HepG2 (cell line): Measurements from ENCODE around the gene PRDM11. TPM values are rescaled to one million over a fixed set of nuclear protein-coding genes. Genes with fewer than 3 reads are reported as not detected.

Source experiments
- ATAC-seq: fragments of 200-7000 bp; cut with Tn5 transposase; 3 replicates; pipeline ENCODE4 v1.9.1; 2020; ENCODE audit warnings: mild to moderate bottlenecking, moderate library complexity
- BruUV-seq: library from RNA; stranded (reverse); fragments of 400-500 nt; replicated peaks from 2 replicates; lab custom pipeline; 2021; lab: Mats Ljungman, UMichigan
- CTCF ChIA-PET: fragments of 300-600 bp; formaldehyde crosslinking; extraction: SDS; loops from one replicate; lab custom pipeline; 2021; ENCODE audit warnings: low total read pairs, inconsistent platforms, low intra/inter-chr PET ratio; lab: Yijun Ruan, JAX
- POLR2A ChIA-PET: fragments of 350-600 bp; sonication (Branson Sonifier 250); formaldehyde crosslinking; loops from one replicate; lab custom pipeline; 2020; ENCODE audit warnings: antibody characterized with exemption, inconsistent platforms; lab: Yijun Ruan, JAX
- DNase-seq: peaks from one replicate; pipeline ENCODE4 v3.0.0-alpha.2; 2015; ENCODE audit warnings: low spot score
- FAIRE-seq: peaks from 3 replicates; lab custom pipeline; 2011; peaks lifted over from hg19 to GRCh38; lab: Jason Lieb, UNC
- H2AFZ ChIP-seq: one replicate; pipeline ENCODE4 v1.6.1; 2011; ENCODE audit warnings: low read length, inconsistent platforms
- H3K27ac ChIP-seq: fragments of 300-600 bp; 3 replicates; pipeline ENCODE4 v1.8.0; 2011; ENCODE audit warnings: mixed run types, mild to moderate bottlenecking, mixed read lengths, low read length, inconsistent platforms; ENCODE audit not compliant: insufficient read depth; ENCODE audit errors: extremely low read length
- H3K27me3 ChIP-seq, 2 experiments: fragments of 200-600 bp in 1 of 2; 2 replicates in 1 of 2; 3 replicates in 1 of 2; pipeline versions ENCODE4 v1.6.0 to v1.8.0; 2011; ENCODE audit warnings: low read length in 2 of 2, mild to moderate bottlenecking in 2 of 2, moderate library complexity in 2 of 2, inconsistent platforms in 1 of 2; ENCODE audit not compliant: insufficient read depth in 2 of 2, control insufficient read depth in 1 of 2
- H3K36me3 ChIP-seq, 2 experiments: fragments of 200-600 bp in 1 of 2; replicated peaks in 1 of 2; 2 replicates in 1 of 2; 3 replicates in 1 of 2; pipeline versions ENCODE4 v1.5.1 to v1.8.0; 2011; ENCODE audit warnings: low read length in 2 of 2, inconsistent platforms in 1 of 2; ENCODE audit not compliant: insufficient read depth in 2 of 2, control insufficient read depth in 1 of 2
- H3K4me1 ChIP-seq: 2 replicates; pipeline ENCODE4 v1.5.1; 2012; ENCODE audit warnings: low read length, inconsistent platforms; ENCODE audit not compliant: insufficient read depth
- H3K4me2 ChIP-seq: 2 replicates; pipeline ENCODE4 v1.6.0; 2011; ENCODE audit warnings: low read depth, low read length, inconsistent platforms
- H3K4me3 ChIP-seq, 3 experiments: fragments of 200-600 bp in 1 of 3; sonication (generic), shearing (Covaris generic) in 1 of 3; replicated peaks in 1 of 3; 2 replicates each; pipeline ENCODE4 v1.5.1; 2011 to 2016; ENCODE audit warnings: low read length in 3 of 3, inconsistent platforms in 2 of 3, low read depth in 2 of 3, mild to moderate bottlenecking in 2 of 3, control low read depth in 1 of 3, mixed read lengths in 1 of 3; ENCODE audit not compliant: insufficient read depth in 1 of 3
- H3K79me2 ChIP-seq: one replicate; pipeline ENCODE4 v1.6.1; 2011; ENCODE audit warnings: low read length, inconsistent platforms; ENCODE audit not compliant: insufficient read depth
- H3K9ac ChIP-seq: 2 replicates; pipeline ENCODE4 v1.6.0; 2011; ENCODE audit warnings: mild to moderate bottlenecking, low read depth, low read length, inconsistent platforms; ENCODE audit not compliant: insufficient read depth
- H3K9me3 ChIP-seq: 2 replicates; pipeline ENCODE4 v1.5.1; 2012; ENCODE audit warnings: mild to moderate bottlenecking, low read length
- H4K20me1 ChIP-seq: 2 replicates; pipeline ENCODE4 v1.6.0; 2011; ENCODE audit warnings: inconsistent platforms, mild to moderate bottlenecking, low read length, moderate library complexity; ENCODE audit not compliant: insufficient read depth
- MEIS2 ChIP-seq: sonication (generic); formaldehyde crosslinking; IDR thresholded peaks from 2 replicates; pipeline ENCODE4 v1.9.0; 2021; ENCODE audit warnings: mild to moderate bottlenecking, missing genetic modification reagents
- SOX5 ChIP-seq: IDR thresholded peaks from 2 replicates; pipeline ENCODE4 v1.6.1; 2016; ENCODE audit warnings: borderline replicate concordance
- ZC3H4 ChIP-seq: sonication (generic); formaldehyde crosslinking; IDR thresholded peaks from 2 replicates; pipeline ENCODE4 v1.4.0; 2020; ENCODE audit warnings: missing genetic modification reagents, borderline replicate concordance
- ZMYM2 ChIP-seq: sonication (generic); formaldehyde crosslinking; IDR thresholded peaks from 2 replicates; pipeline ENCODE4 v1.8.0; 2022; ENCODE audit warnings: mild to moderate bottlenecking, missing genetic modification reagents
- ZNF567 ChIP-seq: sonication (generic); formaldehyde crosslinking; IDR thresholded peaks from 2 replicates; pipeline ENCODE4 v1.8.1; 2023; ENCODE audit warnings: mild to moderate bottlenecking, missing genetic modification reagents, borderline replicate concordance
- ZNF569 ChIP-seq: sonication (generic); formaldehyde crosslinking; IDR thresholded peaks from 2 replicates; pipeline ENCODE4 v1.5.0; 2020; ENCODE audit warnings: mild to moderate bottlenecking, missing genetic modification reagents, moderate library complexity, borderline replicate concordance
- ZNF781 ChIP-seq: sonication (generic); formaldehyde crosslinking; IDR thresholded peaks from 2 replicates; pipeline ENCODE4 v1.5.1; 2020; ENCODE audit warnings: borderline replicate concordance, mild to moderate bottlenecking, missing genetic modification reagents; ENCODE audit errors: not compliant biosample characterization
- ZSCAN29 ChIP-seq: sonication (generic); formaldehyde crosslinking; conservative IDR thresholded peaks from 2 replicates; pipeline ENCODE4 v1.4.0; 2020; ENCODE audit warnings: mild to moderate bottlenecking, missing genetic modification reagents
- ZSCAN31 ChIP-seq: sonication (generic); formaldehyde crosslinking; IDR thresholded peaks from 2 replicates; pipeline ENCODE4 v1.5.0; 2020; ENCODE audit warnings: low read depth, mild to moderate bottlenecking, missing genetic modification reagents
- ZSCAN9 ChIP-seq: IDR thresholded peaks from 2 replicates; pipeline ENCODE4 v1.6.1; 2016; ENCODE audit warnings: borderline replicate concordance
- WGBS: methylation state at CpG from one replicate; pipeline ENCODE4 v1.1.6; 2017; ENCODE audit warnings: low lambda C conversion rate; 5-methylcytosine and 5-hydroxymethylcytosine counted together
- in situ Hi-C: cut with HindIII; loops from 2 replicates; pipeline ENCODE4 v1.10.0; 2017; ENCODE audit warnings: low pct_unique_long_range_greater_than_20kb; ENCODE audit not compliant: extremely low pct_ligation_motif_present
- intact Hi-C: fragments of 100-400 bp; cut with micrococcal nuclease; formaldehyde crosslinking; loops from one replicate; pipeline ENCODE4 v1.10.0; 2022; ENCODE audit not compliant: unreplicated experiment
- polyA plus RNA-seq, 8 experiments: library from polyadenylated mRNA; depleted of rRNA in 3 of 8; stranded (reverse) in 7 of 8; unstranded in 1 of 8; fragments of >200 nt; fragmentation: Illumina TruSeq in 4 of 8; extraction: Trizol in 4 of 8; gene quantifications; 2 replicates each; pipeline versions ENCODE4 v1.2.1 to v1.2.3, GENCODE V29; 2011 to 2016; ENCODE audit warnings: low read depth in 4 of 8, missing spikeins in 1 of 8, mixed read lengths in 1 of 8; ENCODE audit not compliant: insufficient read depth in 1 of 8
- total RNA-seq, 5 experiments: library from RNA; depleted of rRNA; stranded (reverse); fragments of >200 nt; fragmentation: Illumina TruSeq; extraction: Trizol; gene quantifications; 2 replicates each; pipeline ENCODE4 v1.2.3, GENCODE V29; 2016; ENCODE audit warnings: low read depth in 1 of 5
- TF ChIP-seq, protein P1 (sequence below): IDR thresholded peaks from 2 replicates; pipeline ENCODE4 v1.6.1; 2016; ENCODE audit warnings: low read depth, control low read depth
- TF ChIP-seq, protein P2 (sequence below): sonication (generic); formaldehyde crosslinking; IDR thresholded peaks from 2 replicates; pipeline ENCODE4 v1.4.0; 2020; ENCODE audit warnings: mild to moderate bottlenecking, missing genetic modification reagents
- TF ChIP-seq, protein P3 (sequence below): sonication (generic); formaldehyde crosslinking; IDR thresholded peaks from 2 replicates; pipeline ENCODE4 v1.4.0; 2020; ENCODE audit warnings: missing genetic modification reagents

Gene PRDM11
- total and polyA plus RNA-seq, 2 of the 13 experiments (the other 11 are each of a cell fraction or from before 2014, with no cell fraction given): 3.4 to 4.7 TPM

DNA sequence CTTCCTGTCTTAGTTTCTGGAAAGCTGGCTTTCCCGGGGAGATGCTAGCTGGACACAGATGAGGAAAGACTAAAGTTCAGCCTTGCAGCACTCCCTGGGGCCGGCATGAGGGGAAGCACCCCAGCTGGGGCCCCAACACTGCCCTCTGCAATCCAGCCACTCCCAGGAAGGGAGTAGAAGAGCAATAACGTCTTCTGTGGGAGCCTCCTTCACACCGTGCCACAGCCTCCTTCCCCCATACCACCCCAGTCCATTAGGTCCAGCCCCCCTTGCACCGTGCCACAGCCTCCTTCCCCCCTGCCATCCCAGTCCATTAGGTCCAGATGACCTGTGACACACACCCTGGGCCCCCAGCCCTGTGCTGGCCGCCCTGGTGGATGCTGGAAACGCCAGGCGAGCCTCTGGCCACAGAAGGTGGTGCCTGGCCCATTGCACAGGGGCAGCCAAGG is 44.1 kb upstream of the PRDM11 start:
- 7% methylated on average over 2 of the region's 8 CpGs for WGBS
- Histone ChIP-seq H3K79me2 (no peaks in the 10 kb centered on the region), H3K9ac (no peak overlapping the region), H3K36me3 (no peaks in the 10 kb centered on the region), H3K4me3 (no peak overlapping the region), H3K9me3 (no peaks in the 10 kb centered on the region), H3K4me2 (no peak overlapping the region), H3K27me3 (peaks cover 2 to 7% of the 10 kb centered on the region in 2 experiments; a peak in 1 of 5 replicates), H3K4me1 (peaks cover 16% of the 10 kb centered on the region), H2AFZ (no peak overlapping the region), H3K27ac (no peak overlapping the region), H4K20me1 (no peaks in the 10 kb centered on the region)
- ATAC-seq (peak; percentile 10; the same call in 2 of the 3 replicates), FAIRE-seq (no peak), DNase-seq (no peak)
- BruUV-seq: no TSS peak
- intact Hi-C loops: no loop called here
- in situ Hi-C loops: loop anchor here (10.0 kb wide), 1 partner anchor 222 kb away; no protein-coding TSS in a partner anchor
- POLR2A ChIA-PET: no interaction called here
- TF ChIP-seq ZSCAN31 (CRISPR knock-in tag) (no peak), ZNF567 (CRISPR knock-in tag) (no peak), ZSCAN29 (no peak), ZC3H4 (CRISPR knock-in tag) (no peak), ZMYM2 (no peak), MEIS2 (no peak), ZNF781 (CRISPR knock-in tag) (no peak), ZNF569 (CRISPR knock-in tag) (no peak), SOX5 (CRISPR knock-in tag) (no peak), ZSCAN9 (CRISPR knock-in tag) (no peak)
- TF ChIP-seq, protein P1, sequence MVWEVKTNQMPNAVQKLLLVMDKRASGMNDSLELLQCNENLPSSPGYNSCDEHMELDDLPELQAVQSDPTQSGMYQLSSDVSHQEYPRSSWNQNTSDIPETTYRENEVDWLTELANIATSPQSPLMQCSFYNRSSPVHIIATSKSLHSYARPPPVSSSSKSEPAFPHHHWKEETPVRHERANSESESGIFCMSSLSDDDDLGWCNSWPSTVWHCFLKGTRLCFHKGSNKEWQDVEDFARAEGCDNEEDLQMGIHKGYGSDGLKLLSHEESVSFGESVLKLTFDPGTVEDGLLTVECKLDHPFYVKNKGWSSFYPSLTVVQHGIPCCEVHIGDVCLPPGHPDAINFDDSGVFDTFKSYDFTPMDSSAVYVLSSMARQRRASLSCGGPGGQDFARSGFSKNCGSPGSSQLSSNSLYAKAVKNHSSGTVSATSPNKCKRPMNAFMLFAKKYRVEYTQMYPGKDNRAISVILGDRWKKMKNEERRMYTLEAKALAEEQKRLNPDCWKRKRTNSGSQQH: no peak
- TF ChIP-seq, protein P2, sequence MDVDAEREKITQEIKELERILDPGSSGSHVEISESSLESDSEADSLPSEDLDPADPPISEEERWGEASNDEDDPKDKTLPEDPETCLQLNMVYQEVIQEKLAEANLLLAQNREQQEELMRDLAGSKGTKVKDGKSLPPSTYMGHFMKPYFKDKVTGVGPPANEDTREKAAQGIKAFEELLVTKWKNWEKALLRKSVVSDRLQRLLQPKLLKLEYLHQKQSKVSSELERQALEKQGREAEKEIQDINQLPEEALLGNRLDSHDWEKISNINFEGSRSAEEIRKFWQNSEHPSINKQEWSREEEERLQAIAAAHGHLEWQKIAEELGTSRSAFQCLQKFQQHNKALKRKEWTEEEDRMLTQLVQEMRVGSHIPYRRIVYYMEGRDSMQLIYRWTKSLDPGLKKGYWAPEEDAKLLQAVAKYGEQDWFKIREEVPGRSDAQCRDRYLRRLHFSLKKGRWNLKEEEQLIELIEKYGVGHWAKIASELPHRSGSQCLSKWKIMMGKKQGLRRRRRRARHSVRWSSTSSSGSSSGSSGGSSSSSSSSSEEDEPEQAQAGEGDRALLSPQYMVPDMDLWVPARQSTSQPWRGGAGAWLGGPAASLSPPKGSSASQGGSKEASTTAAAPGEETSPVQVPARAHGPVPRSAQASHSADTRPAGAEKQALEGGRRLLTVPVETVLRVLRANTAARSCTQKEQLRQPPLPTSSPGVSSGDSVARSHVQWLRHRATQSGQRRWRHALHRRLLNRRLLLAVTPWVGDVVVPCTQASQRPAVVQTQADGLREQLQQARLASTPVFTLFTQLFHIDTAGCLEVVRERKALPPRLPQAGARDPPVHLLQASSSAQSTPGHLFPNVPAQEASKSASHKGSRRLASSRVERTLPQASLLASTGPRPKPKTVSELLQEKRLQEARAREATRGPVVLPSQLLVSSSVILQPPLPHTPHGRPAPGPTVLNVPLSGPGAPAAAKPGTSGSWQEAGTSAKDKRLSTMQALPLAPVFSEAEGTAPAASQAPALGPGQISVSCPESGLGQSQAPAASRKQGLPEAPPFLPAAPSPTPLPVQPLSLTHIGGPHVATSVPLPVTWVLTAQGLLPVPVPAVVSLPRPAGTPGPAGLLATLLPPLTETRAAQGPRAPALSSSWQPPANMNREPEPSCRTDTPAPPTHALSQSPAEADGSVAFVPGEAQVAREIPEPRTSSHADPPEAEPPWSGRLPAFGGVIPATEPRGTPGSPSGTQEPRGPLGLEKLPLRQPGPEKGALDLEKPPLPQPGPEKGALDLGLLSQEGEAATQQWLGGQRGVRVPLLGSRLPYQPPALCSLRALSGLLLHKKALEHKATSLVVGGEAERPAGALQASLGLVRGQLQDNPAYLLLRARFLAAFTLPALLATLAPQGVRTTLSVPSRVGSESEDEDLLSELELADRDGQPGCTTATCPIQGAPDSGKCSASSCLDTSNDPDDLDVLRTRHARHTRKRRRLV: no peak
- TF ChIP-seq, protein P3, sequence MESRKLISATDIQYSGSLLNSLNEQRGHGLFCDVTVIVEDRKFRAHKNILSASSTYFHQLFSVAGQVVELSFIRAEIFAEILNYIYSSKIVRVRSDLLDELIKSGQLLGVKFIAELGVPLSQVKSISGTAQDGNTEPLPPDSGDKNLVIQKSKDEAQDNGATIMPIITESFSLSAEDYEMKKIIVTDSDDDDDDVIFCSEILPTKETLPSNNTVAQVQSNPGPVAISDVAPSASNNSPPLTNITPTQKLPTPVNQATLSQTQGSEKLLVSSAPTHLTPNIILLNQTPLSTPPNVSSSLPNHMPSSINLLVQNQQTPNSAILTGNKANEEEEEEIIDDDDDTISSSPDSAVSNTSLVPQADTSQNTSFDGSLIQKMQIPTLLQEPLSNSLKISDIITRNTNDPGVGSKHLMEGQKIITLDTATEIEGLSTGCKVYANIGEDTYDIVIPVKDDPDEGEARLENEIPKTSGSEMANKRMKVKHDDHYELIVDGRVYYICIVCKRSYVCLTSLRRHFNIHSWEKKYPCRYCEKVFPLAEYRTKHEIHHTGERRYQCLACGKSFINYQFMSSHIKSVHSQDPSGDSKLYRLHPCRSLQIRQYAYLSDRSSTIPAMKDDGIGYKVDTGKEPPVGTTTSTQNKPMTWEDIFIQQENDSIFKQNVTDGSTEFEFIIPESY (CRISPR knock-in tag): no peak
- CTCF ChIA-PET: interaction anchor here (1.2 to 2.4 kb wide), 3 partner anchors 166 to 177 kb away, joined by 3 to 33 read pairs (median 8); no protein-coding TSS in a partner anchor
